ENCODE results near the gene GRIK2.

GRIK2 gene

GRCh38 chr6:101558712-101559111 is 165.2 kb downstream of the GRIK2 start:
- no peak overlapping the region for H3K4me3 Mint-ChIP-seq
- H3K27ac Mint-ChIP-seq, result no peak overlapping the region
- no peak for DNase-seq
- no peaks in the 10 kb centered on the region for H3K4me1 Mint-ChIP-seq (ENCODE audit: low read depth)
- H3K9me3 Mint-ChIP-seq, result no peaks in the 10 kb centered on the region
- no peaks in the 10 kb centered on the region for H3K27me3 Mint-ChIP-seq
- no peaks in the 10 kb centered on the region for H3K36me3 Mint-ChIP-seq (ENCODE audit: low read depth)

DNA sequence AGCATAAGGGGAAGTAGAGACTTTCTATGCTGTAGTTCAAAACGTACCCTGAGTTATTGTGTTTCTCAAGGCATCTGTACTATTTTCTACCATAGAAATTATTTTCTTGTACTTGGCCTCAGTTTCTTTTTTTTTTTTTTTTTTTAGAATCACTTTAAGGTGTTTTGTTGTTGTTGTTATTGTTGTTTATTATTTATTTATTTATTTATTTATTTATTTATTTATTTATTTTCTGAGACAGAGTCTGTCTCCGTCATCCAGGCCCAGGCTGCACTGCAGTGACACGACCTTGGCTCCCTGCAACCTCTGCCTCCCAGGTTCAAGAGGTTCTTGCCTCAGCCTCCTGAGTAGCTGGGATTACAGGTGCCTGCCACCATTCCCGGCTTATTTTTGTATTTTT is 179.1 kb downstream of the GRIK2 start:
- H3K27me3 Mint-ChIP-seq, result no peaks in the 10 kb centered on the region
- H3K9me3 Mint-ChIP-seq, result peaks cover 4% of the 10 kb centered on the region
- DNase-seq, result no peak
- H3K36me3 Mint-ChIP-seq (ENCODE audit: low read depth), result no peaks in the 10 kb centered on the region
- no peak overlapping the region for H3K27ac Mint-ChIP-seq
- no peaks in the 10 kb centered on the region for H3K4me1 Mint-ChIP-seq (ENCODE audit: low read depth)
- no peak overlapping the region for H3K4me3 Mint-ChIP-seq

- no peak overlapping the region for H3K4me3 Mint-ChIP-seq
- H3K27ac Mint-ChIP-seq, result no peak overlapping the region
- peaks cover 2% of the 10 kb centered on the region for H3K9me3 Mint-ChIP-seq
- H3K36me3 Mint-ChIP-seq (ENCODE audit: low read depth), result no peaks in the 10 kb centered on the region
- H3K4me1 Mint-ChIP-seq (ENCODE audit: low read depth), result no peaks in the 10 kb centered on the region
- no peaks in the 10 kb centered on the region for H3K27me3 Mint-ChIP-seq
- no peak for DNase-seq
These were observed 183.6 kb downstream of the GRIK2 start for GRCh38 chr6:101577091-101577490.

DNA sequence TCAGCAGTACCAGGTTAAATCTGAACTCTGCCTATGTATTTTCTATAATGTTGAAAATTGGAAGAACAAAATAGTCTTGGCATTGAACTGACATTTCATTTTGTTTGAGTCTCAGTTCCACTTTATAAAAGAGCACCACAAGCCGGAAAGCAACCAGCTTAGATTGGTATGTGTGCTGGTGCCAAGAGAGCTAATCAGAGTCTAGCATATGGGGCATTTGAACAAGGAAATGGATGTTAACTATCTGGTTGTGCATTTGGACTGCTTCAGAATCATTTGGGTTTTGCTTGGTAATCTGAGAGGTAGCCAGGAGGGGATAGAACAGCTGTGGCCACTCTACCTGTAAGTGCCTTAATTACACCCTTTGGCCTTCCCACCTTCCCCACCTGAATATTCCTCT is 184.8 kb downstream of the GRIK2 start:
- Mint-ChIP-seq H3K4me1 (ENCODE audit: low read depth) (no peaks in the 10 kb centered on the region), H3K9me3 (peaks cover 3% of the 10 kb centered on the region), H3K36me3 (ENCODE audit: low read depth) (no peaks in the 10 kb centered on the region), H3K4me3 (no peak overlapping the region), H3K27me3 (no peaks in the 10 kb centered on the region), H3K27ac (no peak overlapping the region)
- no peak for DNase-seq

- H3K9me3 Mint-ChIP-seq, result peaks cover 5% of the 10 kb centered on the region
- H3K27me3 Mint-ChIP-seq, result no peaks in the 10 kb centered on the region
These were observed 189.3 kb downstream of the GRIK2 start for GRCh38 chr6:101582792-101583191.

DNA sequence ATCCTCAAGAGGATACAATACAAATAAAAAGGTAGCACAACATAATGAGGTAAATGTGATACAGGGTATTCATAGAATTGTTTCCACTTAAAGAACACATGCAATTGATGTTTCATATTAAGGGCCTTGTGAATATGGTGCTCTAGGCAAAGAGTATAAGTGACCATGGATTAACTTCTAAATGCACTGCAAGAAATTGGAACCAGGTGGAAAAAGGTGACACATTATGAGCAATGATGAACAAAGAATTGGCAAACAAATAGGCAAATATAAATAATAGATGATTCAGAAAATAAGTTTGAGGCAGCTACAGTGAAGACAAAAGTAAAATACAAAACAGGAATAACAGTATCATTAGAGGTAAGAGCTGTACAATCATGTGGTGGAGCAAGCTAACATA is 192.0 kb downstream of the GRIK2 start:
- Mint-ChIP-seq H3K27me3 (no peaks in the 10 kb centered on the region), H3K4me3 (no peak overlapping the region), H3K4me1 (ENCODE audit: low read depth) (no peaks in the 10 kb centered on the region), H3K36me3 (ENCODE audit: low read depth) (no peaks in the 10 kb centered on the region), H3K27ac (no peak overlapping the region), H3K9me3 (peaks cover 5% of the 10 kb centered on the region)
- DNase-seq, result no peak

More at GRCh38 chr6:101582792-101583191, 189.3 kb downstream of the GRIK2 start:
- Mint-ChIP-seq H3K27ac (no peak overlapping the region), H3K36me3 (ENCODE audit: low read depth) (no peaks in the 10 kb centered on the region), H3K4me1 (ENCODE audit: low read depth) (no peaks in the 10 kb centered on the region), H3K4me3 (no peak overlapping the region)
- DNase-seq, result no peak

GRCh38 chr6:101588343-101588742 is 194.8 kb downstream of the GRIK2 start:
- H3K36me3 Mint-ChIP-seq (ENCODE audit: low read depth), result no peaks in the 10 kb centered on the region
- no peaks in the 10 kb centered on the region for H3K27me3 Mint-ChIP-seq
- no peak overlapping the region for H3K4me3 Mint-ChIP-seq
- DNase-seq, result no peak
- H3K9me3 Mint-ChIP-seq, result peaks cover 5% of the 10 kb centered on the region
- H3K27ac Mint-ChIP-seq, result no peak overlapping the region
- H3K4me1 Mint-ChIP-seq (ENCODE audit: low read depth), result no peaks in the 10 kb centered on the region

DNA sequence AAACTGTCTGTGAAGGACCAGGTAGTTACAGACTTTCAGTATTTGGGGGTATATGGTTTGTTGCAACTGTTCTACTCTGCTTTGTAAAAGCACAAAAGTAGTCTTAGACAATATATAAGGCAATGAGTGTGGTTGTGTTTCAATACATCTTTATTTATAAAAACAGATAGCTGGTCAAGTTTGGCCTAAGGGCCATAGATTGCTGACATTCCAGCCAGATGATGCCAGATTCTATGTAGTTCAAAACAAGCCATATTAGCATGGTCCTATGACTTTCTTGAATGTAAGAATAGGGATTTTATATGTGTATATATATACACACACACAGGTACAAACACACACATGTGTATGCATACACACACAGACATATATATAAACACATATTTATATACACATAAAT is 201.8 kb downstream of the GRIK2 start:
- no peak for DNase-seq
- Mint-ChIP-seq H3K27me3 (no peaks in the 10 kb centered on the region), H3K4me3 (no peak overlapping the region), H3K36me3 (ENCODE audit: low read depth) (no peaks in the 10 kb centered on the region), H3K27ac (no peak overlapping the region), H3K9me3 (peaks cover 3% of the 10 kb centered on the region), H3K4me1 (ENCODE audit: low read depth) (no peaks in the 10 kb centered on the region)

- Mint-ChIP-seq H3K36me3 (ENCODE audit: low read depth) (no peaks in the 10 kb centered on the region), H3K4me1 (ENCODE audit: low read depth) (no peaks in the 10 kb centered on the region), H3K4me3 (no peak overlapping the region), H3K27me3 (no peaks in the 10 kb centered on the region), H3K9me3 (no peaks in the 10 kb centered on the region), H3K27ac (no peak overlapping the region)
- no peak for DNase-seq
These were observed 204.2 kb downstream of the GRIK2 start for GRCh38 chr6:101597693-101598092.

GRCh38 chr6:101605426-101605825 is 211.9 kb downstream of the GRIK2 start:
- no peaks in the 10 kb centered on the region for H3K4me1 Mint-ChIP-seq (ENCODE audit: low read depth)
- H3K27ac Mint-ChIP-seq, result no peak overlapping the region
- DNase-seq, result no peak
- no peaks in the 10 kb centered on the region for H3K27me3 Mint-ChIP-seq
- no peaks in the 10 kb centered on the region for H3K36me3 Mint-ChIP-seq (ENCODE audit: low read depth)
- H3K9me3 Mint-ChIP-seq, result no peaks in the 10 kb centered on the region
- no peak overlapping the region for H3K4me3 Mint-ChIP-seq

DNA sequence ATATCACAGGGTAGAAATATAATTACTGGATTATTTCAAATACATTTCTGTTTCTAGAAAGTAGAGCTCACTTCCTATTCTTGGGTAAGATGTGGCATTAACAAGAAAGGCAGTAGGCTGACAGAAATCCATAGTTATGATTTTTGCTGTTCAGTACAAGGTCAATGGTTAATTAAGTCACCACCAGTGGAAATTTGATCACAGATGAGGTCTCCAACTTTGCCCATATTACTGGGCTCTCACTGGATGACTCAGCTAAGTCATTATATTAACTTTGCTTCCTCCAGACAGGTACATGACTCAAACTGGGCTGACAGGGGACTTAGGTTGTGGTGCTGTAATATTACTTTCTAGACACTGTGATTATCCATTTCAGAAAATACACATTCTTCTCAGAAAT is 212.4 kb downstream of the GRIK2 start:
- no peak for DNase-seq
- H3K4me1 Mint-ChIP-seq (ENCODE audit: low read depth), result no peaks in the 10 kb centered on the region
- no peaks in the 10 kb centered on the region for H3K27me3 Mint-ChIP-seq
- no peak overlapping the region for H3K4me3 Mint-ChIP-seq
- H3K36me3 Mint-ChIP-seq (ENCODE audit: low read depth), result no peaks in the 10 kb centered on the region
- no peak overlapping the region for H3K27ac Mint-ChIP-seq
- H3K9me3 Mint-ChIP-seq, result no peaks in the 10 kb centered on the region

GRCh38 chr6:101607111-101607690 is 213.7 kb downstream of the GRIK2 start:
- DNase-seq, result no peak
- Mint-ChIP-seq H3K27me3 (no peaks in the 10 kb centered on the region), H3K27ac (no peak overlapping the region), H3K36me3 (ENCODE audit: low read depth) (no peaks in the 10 kb centered on the region), H3K4me1 (ENCODE audit: low read depth) (no peaks in the 10 kb centered on the region), H3K9me3 (no peaks in the 10 kb centered on the region), H3K4me3 (no peak overlapping the region)

GRCh38 chr6:101608703-101609102 is 215.2 kb downstream of the GRIK2 start:
- no peaks in the 10 kb centered on the region for H3K36me3 Mint-ChIP-seq (ENCODE audit: low read depth)
- no peaks in the 10 kb centered on the region for H3K4me1 Mint-ChIP-seq (ENCODE audit: low read depth)
- H3K27ac Mint-ChIP-seq, result no peak overlapping the region

GRCh38 chr6:101613556-101613955 is 220.0 kb downstream of the GRIK2 start:
- Mint-ChIP-seq H3K27me3 (no peaks in the 10 kb centered on the region), H3K27ac (no peak overlapping the region), H3K9me3 (no peaks in the 10 kb centered on the region), H3K4me1 (ENCODE audit: low read depth) (no peaks in the 10 kb centered on the region), H3K4me3 (no peak overlapping the region), H3K36me3 (ENCODE audit: low read depth) (no peaks in the 10 kb centered on the region)
- DNase-seq, result no peak

More at GRCh38 chr6:101608703-101609102, 215.2 kb downstream of the GRIK2 start:
- Mint-ChIP-seq H3K27me3 (no peaks in the 10 kb centered on the region), H3K9me3 (no peaks in the 10 kb centered on the region), H3K4me3 (no peak overlapping the region)
- DNase-seq, result no peak

- Mint-ChIP-seq H3K27me3 (no peaks in the 10 kb centered on the region), H3K4me3 (no peak overlapping the region), H3K4me1 (ENCODE audit: low read depth) (no peaks in the 10 kb centered on the region), H3K9me3 (no peaks in the 10 kb centered on the region), H3K27ac (no peak overlapping the region), H3K36me3 (ENCODE audit: low read depth) (no peaks in the 10 kb centered on the region)
- no peak for DNase-seq
These were observed 221.3 kb downstream of the GRIK2 start for GRCh38 chr6:101614774-101615173.

GRCh38 chr6:101626269-101626668 is 232.8 kb downstream of the GRIK2 start:
- Mint-ChIP-seq H3K4me3 (no peak overlapping the region), H3K27ac (no peak overlapping the region), H3K9me3 (peaks cover 4% of the 10 kb centered on the region), H3K36me3 (ENCODE audit: low read depth) (no peaks in the 10 kb centered on the region), H3K4me1 (ENCODE audit: low read depth) (no peaks in the 10 kb centered on the region), H3K27me3 (no peaks in the 10 kb centered on the region)
- DNase-seq, result no peak

Data from activated T-cell treated with anti-CD3 and anti-CD28 coated beads, Interleukin-2, amount 50 U/mL, for 24 hours (primary cell).